Measurements from ENCODE around the gene ZNF862.

ZNF862 gene

GRCh38 chr7:149862156-149862555, 24.0 kb downstream of the ZNF862 start:
- Histone ChIP-seq H3K4me3 (no peak overlapping the region), H3K9me3 (no peaks in the 10 kb centered on the region), H3K27ac (no peak overlapping the region), H3K27me3 (no peaks in the 10 kb centered on the region), H3K36me3 (peaks cover 46 to 82% (median 77%) of the 10 kb centered on the region in 3 donors), H3K4me1 (no peaks in the 10 kb centered on the region)
- intact Hi-C loops (cut with DNase I; ENCODE audit: low total_unique reads) = no loop called here
- TF ChIP-seq CTCF (IDR thresholded peaks at IDR 0.05) = no peak
- no peak for DNase-seq

- DNase-seq = no peak
- Histone ChIP-seq H3K27me3 (no peaks in the 10 kb centered on the region), H3K4me1 (no peaks in the 10 kb centered on the region), H3K9me3 (no peaks in the 10 kb centered on the region), H3K36me3 (peaks cover 46 to 89% (median 75%) of the 10 kb centered on the region in 3 donors), H3K27ac (no peak overlapping the region), H3K4me3 (no peak overlapping the region)
- intact Hi-C loops (cut with DNase I; ENCODE audit: low total_unique reads) = no loop called here
- no peak for TF ChIP-seq CTCF (IDR thresholded peaks at IDR 0.05)
Measured at GRCh38 chr7:149863500-149863899, 25.3 kb downstream of the ZNF862 start.

- H3K27me3 ChIP-seq = no peaks in the 10 kb centered on the region
- intact Hi-C loops (cut with DNase I; ENCODE audit: low total_unique reads) = no loop called here
- H3K9me3 ChIP-seq = no peaks in the 10 kb centered on the region
- no peaks in the 10 kb centered on the region for H3K4me1 ChIP-seq
- DNase-seq = no peak
- TF ChIP-seq CTCF (IDR thresholded peaks at IDR 0.05) = no peak
- peaks cover 46 to 88% (median 73%) of the 10 kb centered on the region in 3 donors for H3K36me3 ChIP-seq
- H3K4me3 ChIP-seq = no peak overlapping the region
- H3K27ac ChIP-seq = no peak overlapping the region
Measured at GRCh38 chr7:149864023-149864422, 25.8 kb downstream of the ZNF862 start.

- Histone ChIP-seq H3K27ac (no peak overlapping the region), H3K4me1 (no peaks in the 10 kb centered on the region), H3K27me3 (no peaks in the 10 kb centered on the region), H3K36me3 (peaks cover 41 to 81% (median 65%) of the 10 kb centered on the region in 3 donors), H3K9me3 (no peaks in the 10 kb centered on the region), H3K4me3 (no peak overlapping the region)
- TF ChIP-seq CTCF (IDR thresholded peaks at IDR 0.05) = no peak
- no peak for DNase-seq
- intact Hi-C loops (cut with DNase I; ENCODE audit: low total_unique reads) = no loop called here
Measured at GRCh38 chr7:149864751-149865150, 26.6 kb downstream of the ZNF862 start.

GRCh38 chr7:149865437-149865836, 27.3 kb downstream of the ZNF862 start:
- no peaks in the 10 kb centered on the region for H3K27me3 ChIP-seq
- DNase-seq = no peak
- no peaks in the 10 kb centered on the region for H3K9me3 ChIP-seq
- H3K4me1 ChIP-seq = no peaks in the 10 kb centered on the region
- H3K27ac ChIP-seq = no peak overlapping the region
- intact Hi-C loops (cut with DNase I; ENCODE audit: low total_unique reads) = no loop called here
- H3K4me3 ChIP-seq = no peak overlapping the region
- H3K36me3 ChIP-seq = peaks cover 34 to 74% (median 59%) of the 10 kb centered on the region in 3 donors
- TF ChIP-seq CTCF (IDR thresholded peaks at IDR 0.05) = no peak

All from tibial artery (tissue), 4 donors.